OCI-LY3 (cell line): ENCODE results near the gene RNF25.

ENCODE experiments used
- H2AFZ ChIP-seq: fragments of 200-600, 300-600 bp; shearing (Covaris generic); 2 replicates; pipeline ENCODE4 v1.6.0; 2014; ENCODE audit warnings: antibody characterized with exemption, low read depth, low read length
- H3K27ac ChIP-seq: fragments of 200-600, 300-600 bp; sonication (generic); 2 replicates; pipeline ENCODE4 v1.5.1; 2014; ENCODE audit warnings: mild to moderate bottlenecking, low read length, moderate library complexity, mixed read lengths
- H3K27me3 ChIP-seq: fragments of 200-600, 300-600 bp; sonication (generic); 2 replicates; pipeline ENCODE4 v1.6.1; 2014; ENCODE audit warnings: low read depth, low read length, mixed read lengths
- H3K36me3 ChIP-seq: fragments of 200-600, 300-600 bp; sonication (generic); replicated peaks from 2 replicates; pipeline ENCODE3; 2014; ENCODE audit warnings: low read depth, low read length, mixed read lengths
- H3K4me1 ChIP-seq: fragments of 300-600, 200-600 bp; sonication (generic); 2 replicates; pipeline ENCODE4 v1.6.1; 2014; ENCODE audit warnings: low read length, mixed read lengths
- H3K4me2 ChIP-seq: fragments of 200-600, 300-600 bp; sonication (generic); 2 replicates; pipeline ENCODE4 v1.6.1; 2014; ENCODE audit warnings: low read length, mixed read lengths
- H3K4me3 ChIP-seq: fragments of 300-600, 200-600 bp; sonication (generic); 2 replicates; pipeline ENCODE4 v1.5.1; 2014; ENCODE audit warnings: antibody characterized with exemption, mild to moderate bottlenecking, low read length, moderate library complexity
- H3K79me2 ChIP-seq: fragments of 300-600, 200-600 bp; shearing (Covaris generic); 2 replicates; pipeline ENCODE4 v1.6.1; 2014; ENCODE audit warnings: mild to moderate bottlenecking, low read length, mixed read lengths
- H3K9ac ChIP-seq: fragments of 300-600, 200-600 bp; shearing (Covaris generic); 2 replicates; pipeline ENCODE4 v1.6.0; 2014; ENCODE audit warnings: mild to moderate bottlenecking, low read length, moderate library complexity
- H3K9me3 ChIP-seq: fragments of 200-600, 300-600 bp; shearing (Covaris generic); 2 replicates; pipeline ENCODE4 v1.6.1; 2014; ENCODE audit warnings: low read length, mixed read lengths; ENCODE audit not compliant: insufficient read depth
- H4K20me1 ChIP-seq: fragments of 200-600, 300-600 bp; sonication (generic); 2 replicates; pipeline ENCODE4 v1.6.1; 2016; ENCODE audit warnings: low read length, mixed read lengths; ENCODE audit not compliant: insufficient read depth
- CTCF ChIP-seq: fragments of 200-600, 300-600 bp; sonication (generic); IDR thresholded peaks from 2 replicates; pipeline ENCODE4 v1.5.1; 2014; ENCODE audit warnings: antibody characterized with exemption, low read length, low read depth
- EZH2phosphoT487 ChIP-seq: fragments of 200-600 bp; shearing (Covaris generic); IDR thresholded peaks from 2 replicates; pipeline ENCODE4 v1.6.1; 2018; ENCODE audit warnings: antibody characterized with exemption, mixed run types, low read depth

RNF25 gene

GRCh38 chr2:218662827-218663226, 9.0 kb downstream of the RNF25 start:
- Histone ChIP-seq H3K36me3 (peaks cover 1% of the 10 kb centered on the region), H3K4me1 (peaks cover 7% of the 10 kb centered on the region), H2AFZ (no peak overlapping the region), H3K4me3 (no peak overlapping the region), H3K27ac (no peak overlapping the region), H3K4me2 (no peak overlapping the region), H4K20me1 (no peaks in the 10 kb centered on the region), H3K27me3 (no peaks in the 10 kb centered on the region), H3K9me3 (no peaks in the 10 kb centered on the region), H3K9ac (no peak overlapping the region), H3K79me2 (peaks cover 32% of the 10 kb centered on the region)
- TF ChIP-seq CTCF (no peak), EZH2phosphoT487 (no peak)

GRCh38 chr2:218662377-218662776, 9.4 kb downstream of the RNF25 start:
- peaks cover 4% of the 10 kb centered on the region for H3K36me3 ChIP-seq

DNA sequence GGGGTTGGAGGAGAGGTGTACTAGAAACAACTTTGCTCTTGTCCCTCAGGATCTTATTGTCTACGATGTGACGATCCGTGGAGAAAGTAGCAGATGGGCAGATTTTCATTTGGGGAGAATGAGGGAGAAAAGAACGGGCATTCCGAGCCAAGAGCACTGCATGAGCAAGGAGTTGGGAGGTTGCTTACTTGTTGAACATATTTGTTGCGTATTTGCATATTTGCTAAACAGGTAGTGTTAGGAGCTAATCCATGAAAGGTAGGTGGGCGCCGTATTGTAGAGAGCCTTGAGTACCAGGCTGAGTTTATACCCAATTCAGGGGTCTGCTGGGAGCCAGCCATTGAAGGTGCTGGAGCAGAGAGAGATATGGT, 11.8 kb downstream of the RNF25 start:
- Histone ChIP-seq H3K4me2 (peak overlapping the region; percentile 98), H3K27me3 (no peaks in the 10 kb centered on the region), H2AFZ (peak overlapping the region; percentile 95), H3K27ac (0 out of 2 replicates have a peak overlapping the region, but pooled peaks have one; percentile 14), H3K4me3 (peak overlapping the region; percentile 92), H3K9me3 (no peaks in the 10 kb centered on the region), H3K9ac (peak overlapping the region; percentile 79), H4K20me1 (no peaks in the 10 kb centered on the region), H3K79me2 (peaks cover 41% of the 10 kb centered on the region), H3K4me1 (peaks cover 7% of the 10 kb centered on the region), H3K36me3 (peaks cover 11% of the 10 kb centered on the region)
- TF ChIP-seq EZH2phosphoT487 (no peak), CTCF (no peak)

More at GRCh38 chr2:218662377-218662776, 9.4 kb downstream of the RNF25 start:
- Histone ChIP-seq H2AFZ (no peak overlapping the region), H3K9ac (no peak overlapping the region), H3K4me1 (peaks cover 7% of the 10 kb centered on the region), H3K4me3 (no peak overlapping the region), H3K9me3 (no peaks in the 10 kb centered on the region), H4K20me1 (no peaks in the 10 kb centered on the region), H3K27ac (no peak overlapping the region), H3K4me2 (no peak overlapping the region), H3K79me2 (peaks cover 36% of the 10 kb centered on the region), H3K27me3 (no peaks in the 10 kb centered on the region)
- TF ChIP-seq EZH2phosphoT487 (no peak), CTCF (no peak)

DNA sequence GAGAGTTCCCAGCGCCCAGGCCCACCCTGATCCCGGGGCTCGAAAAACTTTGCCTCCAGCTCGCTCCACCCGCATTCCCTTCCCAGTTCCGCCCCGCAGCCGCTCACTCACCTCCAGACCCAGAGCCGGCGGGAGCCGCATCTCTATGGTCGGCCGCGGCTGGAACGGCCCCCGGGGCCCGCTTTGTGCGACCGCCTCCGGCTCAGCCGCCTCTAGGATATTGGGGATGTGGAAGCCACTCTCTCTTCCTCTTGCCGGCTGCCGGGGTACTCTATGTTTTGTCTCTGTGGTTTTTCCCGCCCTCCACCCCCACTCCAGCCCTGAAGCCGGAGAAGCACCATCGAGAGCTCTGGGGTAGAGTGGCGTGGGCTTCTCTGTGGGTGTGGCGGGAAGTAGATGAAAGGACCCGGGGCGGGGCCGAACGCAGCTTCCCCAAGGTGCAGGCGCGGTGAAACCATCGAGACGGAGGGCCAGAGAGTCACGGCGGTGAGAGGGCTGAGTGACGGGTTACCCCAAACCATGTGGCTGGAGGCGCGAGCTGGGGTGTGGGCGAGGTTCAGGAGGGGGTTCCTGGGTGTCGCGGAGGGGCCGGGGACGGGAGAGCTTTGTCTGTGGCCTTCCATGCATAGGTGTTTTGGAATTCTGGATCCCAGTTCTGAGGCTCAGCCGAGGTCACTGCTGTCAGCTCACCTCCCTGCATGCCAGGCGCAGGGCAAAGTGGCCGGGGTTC, 12.4 kb downstream of the RNF25 start, which contains the start of the genes BCS1L and ZNF142:
BCS1L (plus strand) TSS at position 426 of the 730 bp plus-strand sequence. CDS start 1,305 bp downstream, outside the sequence.
ZNF142 (minus strand) TSS at position 366 of the 730 bp plus-strand sequence. CDS start 3,194 bp downstream, outside the sequence.
- peak within 1 kb of the TSS; percentile 92 for H3K4me3 ChIP-seq
- no peaks in the 10 kb centered on the region for H3K9me3 ChIP-seq
- H4K20me1 ChIP-seq: no peaks in the 10 kb centered on the region
- TF ChIP-seq EZH2phosphoT487 (no peak), CTCF (no peak)
- H3K9ac ChIP-seq: peak within 1 kb of the TSS; percentile 79
- peak within 1 kb of the TSS; percentile 67 for H3K27ac ChIP-seq
- H2AFZ ChIP-seq: peak within 1 kb of the TSS; percentile 95
- H3K27me3 ChIP-seq: no peaks in the 10 kb centered on the region
- H3K4me2 ChIP-seq: peak within 1 kb of the TSS; percentile 98
- H3K79me2 ChIP-seq: peaks cover 41% of the 10 kb centered on the region
- H3K4me1 ChIP-seq: peaks cover 7% of the 10 kb centered on the region
- H3K36me3 ChIP-seq: peaks cover 13% of the 10 kb centered on the region
